Mammary epithelial cell (primary cell): ENCODE data around the gene DCAF7.

Experiments
- CTCF ChIP-seq, 2 donors: IDR thresholded peaks in 1 of 2; conservative IDR thresholded peaks in 1 of 2; 2 replicates each; pipeline ENCODE4 v1.5.1; 2011 to 2012; ENCODE audit warnings: inconsistent platforms in 2 of 2, low read length in 2 of 2, mild to moderate bottlenecking in 2 of 2, control low read depth in 1 of 2, low read depth in 1 of 2; ENCODE audit not compliant: insufficient read depth in 1 of 2; ENCODE audit errors: extremely low read depth in 1 of 2
- EZH2 ChIP-seq: IDR thresholded peaks from 2 replicates; pipeline ENCODE4 v1.6.1; 2012; ENCODE audit warnings: low read length, inconsistent platforms, borderline replicate concordance

- TF ChIP-seq CTCF (conservative IDR thresholded peaks at IDR 0.05 in 1 of 2, IDR thresholded peaks at IDR 0.05 in 1 of 2; ENCODE audit: extremely low read depth in 1 of 2, insufficient read depth in 1 of 2, low read depth in 1 of 2, low read length in 2 of 2): no peak
- TF ChIP-seq EZH2: no peak
These were observed 860 bp upstream of the DCAF7 start for GRCh38 chr17:63549289-63549945.
